K562 (cell line): ENCODE data around the gene B9D2. TPM values are rescaled to one million over a fixed set of nuclear protein-coding genes. Genes with fewer than 3 reads are reported as not detected.
A peak's percentile ranks its signal among the peaks of the same experiment; 100 is the strongest.

Experiments used
- ETV1 ChIP-seq: fragments of 450-650 bp; conservative IDR thresholded peaks from 2 replicates; pipeline ENCODE4 v1.6.1; 2016; ENCODE audit warnings: missing genetic modification characterization, control low read depth, low read depth, missing compliant biosample characterization
- NONO ChIP-seq, 2 experiments: fragments of 200-400 bp in 1 of 2; fragments of 450-650 bp in 1 of 2; formaldehyde crosslinking in 1 of 2; IDR thresholded peaks; 2 replicates each; pipeline ENCODE4 v1.6.1; 2017; ENCODE audit warnings: low read depth in 2 of 2, mild to moderate bottlenecking in 2 of 2, moderate library complexity in 2 of 2, low read length in 1 of 2
- ZFX ChIP-seq: sonication (generic); formaldehyde crosslinking; IDR thresholded peaks from 2 replicates; pipeline ENCODE4 v1.8.0; 2022; ENCODE audit warnings: mild to moderate bottlenecking, missing genetic modification reagents, moderate library complexity
- ZNF644 ChIP-seq: fragments of 200-800 bp; sonication (Bioruptor generic); IDR thresholded peaks from 2 replicates; pipeline ENCODE4 v1.6.1; 2016; ENCODE audit warnings: low read depth, missing genetic modification characterization, missing compliant biosample characterization
- polyA plus RNA-seq, 8 experiments: library from polyadenylated mRNA; depleted of rRNA in 4 of 8; stranded (reverse) in 5 of 8; unstranded in 3 of 8; fragments of >200 nt; fragmentation: Nextera tagmentation in 2 of 8; fragmentation: Illumina TruSeq in 1 of 8; extraction: Ambion mirVana in 2 of 8; extraction: Trizol in 1 of 8; gene quantifications; 2 replicates each; pipeline versions ENCODE4 v1.2.1 to v1.2.3, GENCODE V29; 2011 to 2014; ENCODE audit warnings: inconsistent platforms in 1 of 8, missing spikeins in 1 of 8
- total RNA-seq, 7 experiments: library from RNA; depleted of rRNA in 6 of 7; stranded (reverse); fragments of >200 nt in 6 of 7; fragmentation: Illumina TruSeq in 2 of 7; extraction: Trizol in 2 of 7; gene quantifications; 2 replicates each; pipeline versions ENCODE4 v1.2.1 to v1.2.3, GENCODE V29; 2011 to 2021; ENCODE audit warnings: low replicate concordance in 1 of 7
- TF ChIP-seq, protein P1 (sequence below): fragments of 450-650 bp; IDR thresholded peaks from 2 replicates; pipeline ENCODE4 v1.6.1; 2016; ENCODE audit warnings: low read depth
- TF ChIP-seq, protein P2 (sequence below), 2 experiments: fragments of 450-650 bp in 1 of 2; sonication (generic) in 1 of 2; formaldehyde crosslinking; conservative IDR thresholded peaks; 2 replicates each; pipeline versions ENCODE4 v1.4.0 to v1.8.1; 2020 to 2022; ENCODE audit warnings: mild to moderate bottlenecking in 1 of 2, missing genetic modification reagents in 1 of 2
- TF ChIP-seq, protein P3 (sequence below): IDR thresholded peaks from 2 replicates; pipeline ENCODE4 v1.6.1; 2011; ENCODE audit not compliant: insufficient read length; ENCODE audit errors: extremely low read depth
- TF ChIP-seq, protein P4 (sequence below), 2 experiments: fragments of 450-650 bp in 1 of 2; sonication (generic) in 1 of 2; formaldehyde crosslinking in 1 of 2; IDR thresholded peaks in 1 of 2; conservative IDR thresholded peaks in 1 of 2; 2 replicates each; pipeline versions ENCODE4 v1.6.1 to v1.8.1; 2016 to 2023; ENCODE audit warnings: mild to moderate bottlenecking in 2 of 2, moderate library complexity in 2 of 2, inconsistent platforms in 1 of 2, missing genetic modification reagents in 1 of 2
- TF ChIP-seq, protein P5 (sequence below): conservative IDR thresholded peaks from 2 replicates; pipeline ENCODE4 v1.6.1; 2011; ENCODE audit warnings: low read depth, mild to moderate bottlenecking, low read length; ENCODE audit not compliant: control insufficient read depth

Gene B9D2
- total and polyA plus RNA-seq, 9 of the 15 experiments (the other 6 are each of a cell fraction or from before 2014, with no cell fraction given), result 0.83 to 6.9 (median 2.8) TPM

DNA sequence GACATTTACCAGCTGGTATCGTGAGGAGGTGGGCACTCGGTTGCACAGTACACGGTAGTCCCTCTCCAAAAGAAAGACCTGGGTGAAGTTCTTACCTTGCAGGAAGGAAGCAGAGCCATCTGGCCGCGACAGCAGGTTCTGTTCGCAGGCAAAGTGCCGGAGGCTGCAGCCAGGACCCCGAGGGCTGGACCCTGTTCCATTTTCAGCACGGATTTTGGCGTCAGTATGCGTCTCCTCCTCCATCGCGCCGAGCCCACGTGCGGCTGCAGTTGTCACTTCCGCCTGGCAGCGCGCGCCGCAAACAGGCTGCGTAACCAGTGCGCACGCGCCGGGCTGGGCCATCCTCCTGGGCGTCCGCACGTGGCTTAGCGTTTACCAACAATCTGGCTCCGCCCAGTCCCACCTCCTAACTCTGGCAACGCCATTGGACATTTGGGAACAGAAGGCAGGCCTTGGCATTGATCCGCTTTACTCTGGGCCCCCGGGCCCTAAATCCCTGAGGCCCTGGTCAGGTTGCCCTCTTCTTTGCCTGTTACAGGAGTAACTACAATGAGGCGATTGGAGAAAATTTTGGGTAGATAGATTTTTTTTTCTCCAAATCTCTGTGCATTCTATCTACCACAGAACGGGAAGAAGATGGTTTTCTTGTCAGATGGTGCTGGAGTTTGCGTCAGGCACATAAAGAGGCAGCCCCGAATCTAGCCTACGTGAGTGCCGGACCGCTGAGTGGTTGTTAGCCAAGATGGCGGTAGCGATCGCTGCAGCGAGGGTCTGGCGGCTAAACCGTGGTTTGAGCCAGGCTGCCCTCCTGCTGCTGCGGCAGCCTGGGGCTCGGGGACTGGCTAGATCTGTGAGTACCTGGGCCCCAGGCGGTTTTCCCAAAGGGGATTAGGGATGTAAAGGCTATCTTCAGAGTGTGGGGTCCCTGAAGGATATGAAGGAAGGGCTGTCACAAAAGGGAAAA lies 33.4 kb upstream of the B9D2 start, which contains the start of the genes BCKDHA and EXOSC5 (continued):
- TF ChIP-seq, protein P1, sequence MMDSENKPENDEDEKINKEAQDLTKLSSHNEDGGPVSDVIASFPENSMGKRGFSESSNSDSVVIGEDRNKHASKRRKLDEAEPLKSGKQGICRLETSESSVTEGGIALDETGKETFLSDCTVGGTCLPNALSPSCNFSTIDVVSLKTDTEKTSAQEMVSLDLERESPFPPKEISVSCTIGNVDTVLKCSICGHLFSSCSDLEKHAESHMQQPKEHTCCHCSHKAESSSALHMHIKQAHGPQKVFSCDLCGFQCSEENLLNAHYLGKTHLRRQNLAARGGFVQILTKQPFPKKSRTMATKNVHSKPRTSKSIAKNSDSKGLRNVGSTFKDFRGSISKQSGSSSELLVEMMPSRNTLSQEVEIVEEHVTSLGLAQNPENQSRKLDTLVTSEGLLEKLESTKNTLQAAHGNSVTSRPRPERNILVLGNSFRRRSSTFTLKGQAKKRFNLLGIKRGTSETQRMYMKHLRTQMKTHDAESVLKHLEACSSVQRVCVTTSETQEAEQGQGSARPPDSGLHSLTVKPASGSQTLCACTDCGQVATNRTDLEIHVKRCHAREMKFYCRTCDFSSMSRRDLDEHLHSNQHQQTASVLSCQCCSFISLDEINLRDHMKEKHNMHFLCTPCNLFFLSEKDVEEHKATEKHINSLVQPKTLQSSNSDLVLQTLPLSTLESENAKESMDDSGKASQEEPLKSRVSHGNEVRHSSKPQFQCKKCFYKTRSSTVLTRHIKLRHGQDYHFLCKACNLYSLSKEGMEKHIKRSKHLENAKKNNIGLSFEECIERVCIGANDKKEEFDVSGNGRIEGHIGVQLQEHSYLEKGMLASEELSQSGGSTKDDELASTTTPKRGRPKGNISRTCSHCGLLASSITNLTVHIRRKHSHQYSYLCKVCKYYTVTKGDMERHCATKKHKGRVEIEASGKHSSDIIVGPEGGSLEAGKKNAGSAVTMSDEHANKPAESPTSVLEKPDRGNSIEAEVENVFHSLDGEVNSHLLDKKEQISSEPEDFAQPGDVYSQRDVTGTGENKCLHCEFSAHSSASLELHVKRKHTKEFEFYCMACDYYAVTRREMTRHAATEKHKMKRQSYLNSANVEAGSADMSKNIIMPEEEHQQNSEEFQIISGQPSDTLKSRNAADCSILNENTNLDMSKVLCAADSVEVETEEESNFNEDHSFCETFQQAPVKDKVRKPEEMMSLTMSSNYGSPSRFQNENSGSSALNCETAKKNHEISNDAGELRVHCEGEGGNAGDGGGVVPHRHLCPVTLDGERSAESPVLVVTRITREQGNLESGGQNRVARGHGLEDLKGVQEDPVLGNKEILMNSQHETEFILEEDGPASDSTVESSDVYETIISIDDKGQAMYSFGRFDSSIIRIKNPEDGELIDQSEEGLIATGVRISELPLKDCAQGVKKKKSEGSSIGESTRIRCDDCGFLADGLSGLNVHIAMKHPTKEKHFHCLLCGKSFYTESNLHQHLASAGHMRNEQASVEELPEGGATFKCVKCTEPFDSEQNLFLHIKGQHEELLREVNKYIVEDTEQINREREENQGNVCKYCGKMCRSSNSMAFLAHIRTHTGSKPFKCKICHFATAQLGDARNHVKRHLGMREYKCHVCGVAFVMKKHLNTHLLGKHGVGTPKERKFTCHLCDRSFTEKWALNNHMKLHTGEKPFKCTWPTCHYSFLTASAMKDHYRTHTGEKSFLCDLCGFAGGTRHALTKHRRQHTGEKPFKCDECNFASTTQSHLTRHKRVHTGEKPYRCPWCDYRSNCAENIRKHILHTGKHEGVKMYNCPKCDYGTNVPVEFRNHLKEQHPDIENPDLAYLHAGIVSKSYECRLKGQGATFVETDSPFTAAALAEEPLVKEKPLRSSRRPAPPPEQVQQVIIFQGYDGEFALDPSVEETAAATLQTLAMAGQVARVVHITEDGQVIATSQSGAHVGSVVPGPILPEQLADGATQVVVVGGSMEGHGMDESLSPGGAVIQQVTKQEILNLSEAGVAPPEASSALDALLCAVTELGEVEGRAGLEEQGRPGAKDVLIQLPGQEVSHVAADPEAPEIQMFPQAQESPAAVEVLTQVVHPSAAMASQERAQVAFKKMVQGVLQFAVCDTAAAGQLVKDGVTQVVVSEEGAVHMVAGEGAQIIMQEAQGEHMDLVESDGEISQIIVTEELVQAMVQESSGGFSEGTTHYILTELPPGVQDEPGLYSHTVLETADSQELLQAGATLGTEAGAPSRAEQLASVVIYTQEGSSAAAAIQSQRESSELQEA, result no peak
- TF ChIP-seq ETV1 (tag) (peak; percentile 79), ZNF644 (no peak), ZFX (CRISPR knock-in tag) (peak; percentile 52; the same call in 1 of the 2 replicates), NONO (IDR thresholded peaks at IDR 0.05; ENCODE audit: low read depth in 2 of 2, low read length in 1 of 2) (no peak)
- TF ChIP-seq, protein P2, sequence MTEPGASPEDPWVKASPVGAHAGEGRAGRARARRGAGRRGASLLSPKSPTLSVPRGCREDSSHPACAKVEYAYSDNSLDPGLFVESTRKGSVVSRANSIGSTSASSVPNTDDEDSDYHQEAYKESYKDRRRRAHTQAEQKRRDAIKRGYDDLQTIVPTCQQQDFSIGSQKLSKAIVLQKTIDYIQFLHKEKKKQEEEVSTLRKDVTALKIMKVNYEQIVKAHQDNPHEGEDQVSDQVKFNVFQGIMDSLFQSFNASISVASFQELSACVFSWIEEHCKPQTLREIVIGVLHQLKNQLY (CRISPR knock-in tag; conservative IDR thresholded peaks at IDR 0.05), result no peak
- TF ChIP-seq, protein P3, sequence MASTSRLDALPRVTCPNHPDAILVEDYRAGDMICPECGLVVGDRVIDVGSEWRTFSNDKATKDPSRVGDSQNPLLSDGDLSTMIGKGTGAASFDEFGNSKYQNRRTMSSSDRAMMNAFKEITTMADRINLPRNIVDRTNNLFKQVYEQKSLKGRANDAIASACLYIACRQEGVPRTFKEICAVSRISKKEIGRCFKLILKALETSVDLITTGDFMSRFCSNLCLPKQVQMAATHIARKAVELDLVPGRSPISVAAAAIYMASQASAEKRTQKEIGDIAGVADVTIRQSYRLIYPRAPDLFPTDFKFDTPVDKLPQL, result no peak
- TF ChIP-seq, protein P4, sequence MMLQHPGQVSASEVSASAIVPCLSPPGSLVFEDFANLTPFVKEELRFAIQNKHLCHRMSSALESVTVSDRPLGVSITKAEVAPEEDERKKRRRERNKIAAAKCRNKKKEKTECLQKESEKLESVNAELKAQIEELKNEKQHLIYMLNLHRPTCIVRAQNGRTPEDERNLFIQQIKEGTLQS (IDR thresholded peaks at IDR 0.05), result no peak
- TF ChIP-seq, protein P4 (CRISPR knock-in tag; conservative IDR thresholded peaks at IDR 0.05), result no peak
- TF ChIP-seq, protein P5, sequence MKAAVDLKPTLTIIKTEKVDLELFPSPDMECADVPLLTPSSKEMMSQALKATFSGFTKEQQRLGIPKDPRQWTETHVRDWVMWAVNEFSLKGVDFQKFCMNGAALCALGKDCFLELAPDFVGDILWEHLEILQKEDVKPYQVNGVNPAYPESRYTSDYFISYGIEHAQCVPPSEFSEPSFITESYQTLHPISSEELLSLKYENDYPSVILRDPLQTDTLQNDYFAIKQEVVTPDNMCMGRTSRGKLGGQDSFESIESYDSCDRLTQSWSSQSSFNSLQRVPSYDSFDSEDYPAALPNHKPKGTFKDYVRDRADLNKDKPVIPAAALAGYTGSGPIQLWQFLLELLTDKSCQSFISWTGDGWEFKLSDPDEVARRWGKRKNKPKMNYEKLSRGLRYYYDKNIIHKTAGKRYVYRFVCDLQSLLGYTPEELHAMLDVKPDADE, result peak; percentile 87
